NCI-H460 (cell line): ENCODE measurements around the gene HLA-DMB. TPM values are rescaled to one million over a fixed set of nuclear protein-coding genes. Genes with fewer than 3 reads are reported as not detected.
"Not testable (repeated sequence)": the region's sequence is repeated elsewhere in the genome, so short reads cannot be mapped to it uniquely, and the experiment has no call there.

Experiments used
- DNase-seq: peaks from one replicate; pipeline ENCODE4 v3.0.0-alpha.2; 2016; ENCODE audit warnings: low read depth; ENCODE audit errors: extremely low read depth
- total RNA-seq: library from RNA; depleted of rRNA; stranded (reverse); fragments of >200 nt; shearing (Covaris generic); gene quantifications from 2 replicates; pipeline ENCODE4 v1.2.3, GENCODE V29; 2014

The HLA-DMB gene
- total RNA-seq, 1 experiment from 2014 or later = not detected

DNA sequence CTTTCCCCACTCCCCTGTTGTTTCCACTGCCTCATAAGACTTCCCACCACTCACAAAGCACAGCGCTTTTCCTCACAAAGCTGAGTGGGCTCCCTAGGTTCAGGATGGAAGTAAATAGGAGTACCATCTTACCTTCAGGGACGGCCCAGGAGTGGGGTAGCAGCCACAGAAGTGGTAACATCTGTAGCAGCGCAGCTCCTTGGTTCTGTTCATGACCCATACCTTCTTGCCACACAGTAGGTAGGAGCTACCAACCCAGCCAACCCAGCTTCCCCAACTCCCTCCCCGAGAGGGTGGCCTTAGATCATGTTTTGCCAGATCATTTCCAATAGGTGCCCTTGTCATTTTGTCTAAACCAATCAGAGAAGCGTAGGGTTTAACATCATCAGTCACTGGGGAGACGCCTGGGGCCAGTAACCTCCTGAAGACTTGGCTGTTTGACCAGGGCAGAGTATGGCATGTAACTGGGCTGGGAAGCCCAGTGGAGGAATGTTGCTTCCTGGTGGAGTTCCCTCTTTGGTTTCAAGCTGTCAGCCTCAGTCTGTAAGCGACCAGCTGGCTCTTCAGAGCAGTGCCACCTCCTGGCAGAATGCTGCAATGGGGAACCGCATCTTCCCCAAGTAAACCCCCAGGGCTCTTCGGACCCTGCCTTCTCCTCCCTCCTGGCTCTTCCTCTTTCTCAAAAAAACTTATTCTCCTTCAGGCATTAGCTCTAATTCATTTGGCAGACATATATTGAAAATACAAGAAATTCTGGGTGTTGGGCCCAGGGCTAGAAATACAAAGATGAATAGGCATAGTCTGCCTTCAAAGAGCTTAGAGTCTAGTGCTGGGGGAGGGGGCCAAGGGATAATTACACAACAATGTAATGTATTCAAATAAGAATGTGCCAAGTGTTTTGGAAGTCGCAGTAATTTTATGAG is 12.2 kb upstream of the HLA-DMB start, which contains the start of gene HLA-DMA:
TSS of gene HLA-DMA (minus strand) at position 281 of the 923 bp plus-strand sequence. CDS start at position 220, 61 bp downstream.
- DNase-seq = peak; percentile 60

DNA sequence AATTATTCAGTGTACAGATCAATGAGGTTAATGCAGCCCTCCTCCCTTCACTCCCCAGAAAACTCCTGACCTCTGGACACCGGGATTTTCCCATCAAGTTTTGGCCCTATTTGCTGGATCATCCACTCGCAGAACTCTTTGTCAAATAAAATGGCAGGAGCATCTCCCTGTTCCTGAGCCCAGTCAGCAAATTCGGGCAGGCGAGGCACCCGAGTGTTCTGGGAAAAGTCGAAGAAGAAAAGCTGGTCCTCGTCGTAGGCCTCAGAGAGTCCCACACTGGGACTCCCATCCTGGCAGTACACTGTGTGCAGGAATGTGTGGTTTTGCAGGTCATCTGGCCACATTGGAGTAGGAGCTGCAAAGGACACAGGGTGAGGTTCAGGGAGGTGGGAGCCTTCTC is 9.6 kb upstream of the HLA-DMB start:
- no peak for DNase-seq

DNA sequence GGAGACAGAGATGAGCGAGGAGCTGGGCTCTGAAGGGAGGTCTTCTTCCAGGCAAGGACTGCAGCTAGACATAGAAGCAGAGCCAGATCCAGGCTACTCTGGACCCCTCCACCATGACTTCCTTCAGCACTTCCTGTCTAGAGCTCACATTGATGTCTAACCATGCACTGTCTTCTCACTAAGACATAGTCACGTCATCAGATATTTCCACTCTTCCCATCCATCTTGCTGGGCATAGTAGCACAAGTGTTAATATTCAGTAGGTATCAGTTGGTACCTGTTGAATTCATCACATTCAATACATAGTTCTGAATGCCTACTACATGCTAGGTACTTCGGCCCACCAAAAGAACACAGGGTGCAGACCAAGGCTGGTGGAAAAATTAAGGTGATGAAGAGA is 9.2 kb upstream of the HLA-DMB start:
- no peak for DNase-seq

DNA sequence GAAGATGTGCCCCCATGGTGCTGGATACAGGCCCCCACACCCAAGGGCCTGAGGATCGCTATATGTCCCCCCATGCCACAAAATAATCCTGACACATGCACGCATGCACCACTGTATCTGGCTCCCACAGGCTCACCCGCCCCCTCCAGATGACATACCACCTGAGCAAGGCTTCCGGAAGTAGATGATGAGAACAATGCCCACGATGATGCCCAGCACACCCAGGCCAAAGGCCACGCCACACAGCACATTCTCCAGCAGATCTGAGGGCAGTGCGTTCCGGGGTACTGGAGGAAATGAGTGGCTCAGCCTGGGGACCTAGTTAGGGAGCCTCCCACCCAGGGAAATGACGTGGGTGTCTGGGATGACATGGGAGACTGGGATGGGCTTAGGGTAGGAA is 8.3 kb upstream of the HLA-DMB start:
- DNase-seq = no peak

DNA sequence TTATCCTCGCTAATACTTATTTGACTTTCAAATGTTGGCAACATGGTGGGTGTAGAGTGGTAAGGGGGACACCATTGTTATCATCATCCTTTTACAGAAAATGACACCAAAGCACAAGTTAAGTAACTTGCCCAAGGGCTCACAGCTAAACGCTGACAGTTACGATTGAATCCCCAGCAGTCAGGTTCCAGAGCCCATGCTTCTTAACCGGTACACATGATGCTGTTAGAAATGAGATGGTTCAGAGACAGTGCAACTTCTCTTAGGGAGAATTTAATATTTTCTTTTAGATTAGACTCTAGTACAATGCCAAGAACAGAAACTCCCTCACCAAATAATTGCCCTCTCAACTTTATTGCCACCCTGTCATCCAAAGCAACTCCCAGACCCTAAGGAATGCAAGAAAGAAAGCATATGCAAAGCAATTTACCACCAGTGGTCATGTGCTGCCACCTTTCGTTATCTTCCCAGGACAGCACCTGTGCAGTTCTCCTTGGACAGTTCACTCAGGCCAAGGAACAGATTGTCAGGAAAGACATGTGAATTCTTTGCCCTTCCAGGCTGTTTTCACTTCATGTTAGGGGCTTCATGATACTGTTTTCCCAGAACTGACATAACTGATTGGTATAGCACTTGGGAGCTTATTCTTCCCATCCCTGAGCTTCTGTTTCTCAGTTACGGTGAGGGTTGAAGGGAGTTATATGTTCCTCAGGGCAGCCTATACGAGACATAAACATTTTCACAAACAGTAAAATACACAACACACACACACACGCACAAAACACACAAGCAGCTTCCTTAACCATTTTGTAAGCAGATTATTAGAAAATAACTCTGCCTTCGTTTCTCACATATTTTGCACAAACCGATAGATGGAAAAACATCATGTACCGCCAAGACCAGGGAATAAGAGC is 7.0 kb upstream of the HLA-DMB start:
- peak; percentile 47 for DNase-seq

DNA sequence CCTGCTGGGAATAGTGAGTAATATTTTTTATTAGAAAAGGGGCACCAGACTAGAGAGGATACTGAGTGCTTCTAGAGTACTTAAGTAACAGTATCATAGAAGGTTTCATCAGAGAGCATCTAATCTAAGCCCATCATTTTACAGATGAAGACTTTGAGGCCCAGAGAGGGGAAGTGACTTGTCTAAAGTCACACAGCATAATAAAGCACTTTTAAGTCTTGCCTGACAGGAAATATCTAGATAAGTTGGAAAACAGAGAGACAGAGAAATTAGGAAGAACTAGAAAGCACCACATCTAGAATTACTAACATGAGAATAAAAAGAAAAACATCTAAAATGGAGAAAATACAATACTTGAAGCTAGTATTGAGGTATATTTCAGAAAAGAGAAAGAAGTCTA is 6.1 kb upstream of the HLA-DMB start:
- no peak for DNase-seq

DNA sequence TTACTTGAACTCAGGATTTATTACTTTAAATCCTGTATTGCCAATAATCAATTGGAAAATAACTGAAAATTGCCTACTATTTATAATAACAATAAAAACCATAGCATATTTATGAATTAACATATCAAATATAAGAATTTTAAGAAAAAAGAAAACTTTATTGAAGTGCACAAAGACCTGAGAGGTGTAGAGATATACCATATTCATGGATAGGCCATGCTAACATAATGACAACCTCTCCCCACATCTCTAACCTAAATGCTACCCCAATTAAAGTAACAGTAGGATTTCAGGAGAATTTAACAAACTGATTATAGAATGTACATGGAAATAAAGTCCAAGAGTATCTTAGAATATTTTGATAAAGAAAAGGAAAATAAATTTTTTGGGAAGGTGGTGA is 5.1 kb upstream of the HLA-DMB start:
- no peak for DNase-seq

DNA sequence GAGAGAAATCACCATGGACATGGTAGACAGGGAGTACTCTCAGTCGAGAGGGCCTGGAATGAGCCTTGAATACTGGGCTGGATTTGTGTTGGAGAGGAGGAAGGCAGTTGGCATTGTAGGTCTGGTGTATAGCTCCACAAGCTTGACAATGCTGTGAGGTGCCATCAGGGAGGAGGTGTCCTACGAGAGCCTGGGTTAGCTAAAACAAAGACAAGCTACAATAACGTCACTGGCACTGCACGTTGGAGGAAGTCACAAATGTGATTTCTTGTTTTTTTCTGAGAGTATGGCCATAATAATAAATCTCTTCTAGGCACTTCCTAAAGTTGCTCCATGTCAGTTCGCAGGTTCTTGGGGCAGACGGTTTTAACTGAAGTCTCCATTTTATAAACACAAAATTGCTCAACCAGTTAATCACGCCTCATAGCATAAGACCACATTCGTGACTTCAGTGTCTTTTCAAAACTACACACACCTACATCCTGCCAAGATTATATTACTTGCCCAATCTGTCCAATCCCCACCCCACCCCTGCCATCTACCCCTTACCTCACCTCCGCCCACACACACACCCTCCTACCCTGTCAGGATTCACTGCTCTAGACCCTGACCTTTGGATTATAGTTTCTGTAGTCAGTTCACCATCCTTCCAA is 4.4 kb upstream of the HLA-DMB start:
- DNase-seq = no peak

DNA sequence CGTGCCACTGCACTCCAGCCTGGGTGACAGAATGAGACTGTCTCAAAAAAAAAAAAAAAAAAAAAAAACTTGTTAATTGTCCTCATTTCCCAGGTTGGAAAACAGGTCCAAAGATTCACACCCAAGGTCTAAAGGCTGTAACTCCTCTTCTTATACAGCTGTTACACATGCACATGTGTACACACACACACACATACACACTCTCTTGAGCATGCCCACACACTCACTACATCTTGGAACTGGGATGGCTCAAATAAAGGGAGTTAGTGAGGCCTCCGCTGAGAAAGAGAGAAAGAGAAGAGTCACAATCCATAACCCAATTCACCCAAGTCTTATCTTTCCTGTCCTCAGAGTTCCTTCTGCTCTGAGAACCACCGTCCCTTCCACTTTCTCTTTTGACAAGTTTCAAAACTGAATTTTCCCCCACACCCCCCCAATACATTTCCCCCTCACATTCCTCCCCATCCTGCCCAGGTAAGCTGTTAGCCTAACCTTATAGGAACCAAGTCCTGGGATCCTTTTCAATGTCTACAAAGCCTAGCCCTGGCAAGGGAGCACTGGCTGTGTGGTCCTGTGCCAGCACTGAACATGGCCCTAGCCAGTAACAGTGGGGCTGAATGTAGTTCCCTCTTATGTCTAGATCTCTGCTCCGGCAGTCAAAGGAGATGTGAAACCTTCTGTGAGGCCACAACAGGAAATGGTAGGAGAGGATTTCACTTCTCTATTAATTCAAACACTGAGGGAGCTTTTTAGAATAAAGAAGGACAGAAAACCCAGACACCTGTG is 3.2 kb upstream of the HLA-DMB start:
- DNase-seq = no peak

DNA sequence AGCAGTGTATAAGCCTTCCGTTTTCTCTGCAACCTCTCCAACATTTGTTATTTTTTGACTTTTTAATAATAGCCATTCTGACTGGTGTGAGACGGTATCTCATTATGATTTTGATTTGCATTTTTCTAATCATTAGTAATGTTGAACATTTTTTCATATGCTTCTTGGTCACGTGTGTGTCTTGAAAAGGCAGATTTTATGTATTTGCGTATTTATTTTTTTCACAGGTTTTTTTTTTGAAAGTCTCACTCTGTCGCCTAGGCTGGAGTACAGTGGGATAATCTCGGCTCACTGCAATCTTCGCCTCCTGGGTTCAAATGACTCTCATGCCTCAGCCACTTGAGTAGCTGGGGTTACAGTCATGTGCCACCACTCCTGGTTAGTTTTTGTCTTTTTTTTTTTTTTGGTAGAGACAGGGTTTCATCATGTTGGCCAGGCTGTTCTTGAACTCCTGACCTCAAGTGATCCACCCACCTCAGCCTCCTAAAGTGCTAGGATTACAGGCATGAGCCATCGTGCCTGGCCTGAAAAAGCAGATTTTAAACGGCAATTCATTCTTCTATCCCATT is 1.8 kb upstream of the HLA-DMB start:
- DNase-seq = not testable (repeated sequence)

DNA sequence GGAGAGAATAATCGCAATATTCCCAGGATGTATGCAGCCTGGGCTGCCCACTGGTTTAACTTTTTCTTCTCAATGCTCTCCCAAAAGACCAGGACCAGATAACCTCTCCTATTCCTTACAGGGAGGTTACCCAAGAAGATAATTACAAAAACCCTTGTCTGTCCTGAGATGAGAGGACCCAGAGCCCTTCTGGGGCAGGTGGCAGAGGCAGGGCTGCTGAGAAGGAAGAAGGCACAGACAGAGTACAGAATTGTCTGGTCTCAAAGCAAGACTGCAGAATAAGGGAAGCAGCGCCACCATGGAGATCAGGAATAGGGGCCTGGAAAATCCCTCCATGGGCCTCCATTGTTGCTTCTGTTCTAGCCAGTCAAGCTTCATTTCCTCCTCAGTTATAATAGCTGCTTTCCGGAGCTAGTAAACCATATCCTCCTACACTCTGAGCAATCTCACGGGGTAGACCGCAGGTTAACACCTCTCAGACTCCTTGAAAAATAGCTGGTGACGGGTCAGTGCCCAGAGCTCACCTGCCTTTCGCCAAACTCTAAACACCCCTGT is 463 bp upstream of the HLA-DMB start:
- no peak for DNase-seq

DNA sequence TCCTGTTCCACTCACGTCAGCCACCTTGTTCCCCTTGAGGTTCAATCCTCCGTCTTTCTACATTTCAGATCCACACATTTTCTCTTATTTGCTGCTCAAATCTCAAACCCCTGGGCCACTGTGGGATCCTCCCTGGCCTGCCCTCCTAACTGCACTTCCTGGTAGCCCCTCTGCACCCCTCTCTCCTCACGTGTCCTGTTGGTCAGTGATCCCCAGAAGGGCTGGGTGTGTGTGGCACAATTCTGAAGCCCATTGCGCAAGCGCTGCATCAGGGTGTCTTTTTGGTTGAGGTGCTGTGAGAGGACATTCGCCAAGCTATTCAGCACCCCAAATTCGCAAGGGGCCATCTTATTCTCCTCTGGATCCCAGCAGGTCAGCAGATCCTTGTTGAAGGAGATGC is 2.3 kb downstream of the HLA-DMB start:
- DNase-seq = no peak

DNA sequence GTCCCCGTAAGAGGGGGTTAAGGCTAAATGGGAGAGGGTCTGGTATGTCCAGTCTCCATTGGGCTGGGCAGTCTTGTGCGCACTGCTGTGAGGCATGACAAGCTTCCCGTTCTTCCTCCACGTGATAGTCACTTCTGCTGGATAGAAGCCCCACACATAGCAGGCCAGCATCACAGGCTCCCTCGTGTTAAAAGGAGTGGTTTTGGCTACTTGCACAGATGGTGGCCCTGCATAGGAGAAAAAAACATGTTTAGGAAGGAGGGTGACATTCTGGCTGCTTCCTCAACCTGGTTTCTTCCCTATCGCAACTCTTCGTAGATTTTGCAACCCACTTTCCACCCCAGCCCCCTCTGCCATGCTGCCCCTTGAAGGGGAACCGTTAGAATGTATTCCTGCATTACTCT is 3.6 kb downstream of the HLA-DMB start:
- no peak for DNase-seq

DNA sequence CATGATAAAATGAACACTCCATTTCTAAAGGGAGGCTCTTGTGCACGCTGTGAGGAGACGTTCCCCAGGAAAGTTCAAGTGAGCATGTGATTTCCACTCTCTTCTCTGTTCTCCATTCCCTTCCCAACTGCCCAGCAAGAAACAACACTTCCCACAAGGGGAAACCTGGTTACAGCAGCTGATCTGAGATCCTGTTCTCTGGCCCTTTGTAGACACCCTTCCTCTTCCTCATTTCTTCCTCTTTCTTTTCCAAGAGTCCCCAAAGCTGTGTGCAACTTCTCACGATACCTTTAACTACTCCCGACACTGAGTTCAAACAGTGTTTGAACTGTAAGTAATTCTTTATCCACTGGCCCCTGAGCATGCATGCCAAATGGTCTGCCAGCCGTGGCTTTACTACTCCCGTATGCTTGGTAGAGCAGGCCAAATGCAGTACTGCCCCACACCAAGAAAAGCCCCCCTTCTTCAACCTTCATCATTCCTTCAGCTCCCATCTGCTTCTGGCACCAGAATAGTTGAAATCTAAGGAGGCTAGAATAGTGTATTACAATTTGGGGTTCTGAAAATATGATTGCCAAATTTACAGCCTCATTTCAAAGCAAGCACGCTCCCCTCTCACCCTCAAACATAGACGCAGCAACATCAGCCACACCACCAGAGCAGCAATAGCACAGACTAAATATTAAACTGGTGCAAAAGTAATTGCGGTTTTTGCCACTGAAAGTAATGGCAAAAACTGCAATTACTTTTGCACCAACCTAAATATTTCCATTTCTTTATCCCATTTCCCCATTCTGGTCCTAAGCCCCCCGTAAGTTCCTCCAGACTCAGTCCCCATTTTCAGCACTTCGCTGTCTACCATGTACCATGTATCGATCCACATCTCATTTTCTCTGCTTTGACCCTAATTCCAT is 4.3 kb downstream of the HLA-DMB start:
- DNase-seq = no peak

DNA sequence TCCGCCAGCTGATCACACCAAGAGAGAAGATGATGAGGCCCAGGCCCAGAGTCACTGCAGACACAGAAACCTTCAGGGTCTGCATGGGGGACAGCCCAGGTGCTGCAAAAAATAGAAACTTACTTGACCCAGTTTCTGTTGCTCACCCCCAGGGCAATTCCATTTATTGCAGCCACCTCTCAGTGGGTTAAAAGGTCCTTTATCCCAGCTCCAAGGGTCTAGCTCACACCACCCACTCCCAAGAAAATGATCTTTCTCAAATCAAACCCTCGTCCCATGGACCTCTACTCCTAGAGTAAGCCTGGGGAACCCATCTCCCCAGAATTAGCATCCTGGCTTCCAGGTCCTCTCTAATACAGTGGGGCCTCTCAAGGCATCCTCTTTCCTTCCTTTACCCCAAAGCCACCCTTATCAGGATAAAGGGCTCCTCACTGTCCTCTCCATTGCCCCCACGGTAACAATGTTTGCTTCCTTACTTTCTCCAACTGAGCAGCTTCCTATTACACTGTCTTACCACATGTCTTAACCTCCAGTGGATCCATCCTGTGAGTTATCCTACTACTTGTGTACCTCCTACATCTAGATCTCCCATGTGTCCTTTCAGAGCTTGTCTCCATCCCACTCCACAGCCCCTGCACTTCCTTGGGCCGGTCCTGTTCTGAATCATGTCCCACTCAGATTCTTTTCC is 5.1 kb downstream of the HLA-DMB start:
- DNase-seq = no peak

DNA sequence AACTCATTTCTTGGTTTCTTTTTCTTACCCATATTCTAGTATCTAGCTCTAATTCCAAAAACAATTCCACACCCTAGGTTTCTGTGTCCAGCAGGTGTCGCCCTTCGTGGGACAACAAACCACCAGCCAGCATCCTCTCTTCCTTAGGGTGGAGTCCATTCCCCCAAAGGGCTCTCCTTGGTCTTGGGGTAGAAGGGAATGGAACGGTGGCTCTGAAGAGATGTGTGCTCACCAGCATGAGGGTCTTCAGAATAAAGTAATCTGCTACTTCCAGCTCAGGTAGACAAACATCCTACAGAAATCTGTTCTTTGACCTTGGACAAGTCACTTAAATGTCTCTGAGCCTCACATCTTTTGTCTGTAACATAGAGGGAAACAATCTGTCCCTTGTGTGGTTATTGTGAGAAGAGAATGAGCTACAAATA is 7.2 kb downstream of the HLA-DMB start:
- peak; percentile 58 for DNase-seq

DNA sequence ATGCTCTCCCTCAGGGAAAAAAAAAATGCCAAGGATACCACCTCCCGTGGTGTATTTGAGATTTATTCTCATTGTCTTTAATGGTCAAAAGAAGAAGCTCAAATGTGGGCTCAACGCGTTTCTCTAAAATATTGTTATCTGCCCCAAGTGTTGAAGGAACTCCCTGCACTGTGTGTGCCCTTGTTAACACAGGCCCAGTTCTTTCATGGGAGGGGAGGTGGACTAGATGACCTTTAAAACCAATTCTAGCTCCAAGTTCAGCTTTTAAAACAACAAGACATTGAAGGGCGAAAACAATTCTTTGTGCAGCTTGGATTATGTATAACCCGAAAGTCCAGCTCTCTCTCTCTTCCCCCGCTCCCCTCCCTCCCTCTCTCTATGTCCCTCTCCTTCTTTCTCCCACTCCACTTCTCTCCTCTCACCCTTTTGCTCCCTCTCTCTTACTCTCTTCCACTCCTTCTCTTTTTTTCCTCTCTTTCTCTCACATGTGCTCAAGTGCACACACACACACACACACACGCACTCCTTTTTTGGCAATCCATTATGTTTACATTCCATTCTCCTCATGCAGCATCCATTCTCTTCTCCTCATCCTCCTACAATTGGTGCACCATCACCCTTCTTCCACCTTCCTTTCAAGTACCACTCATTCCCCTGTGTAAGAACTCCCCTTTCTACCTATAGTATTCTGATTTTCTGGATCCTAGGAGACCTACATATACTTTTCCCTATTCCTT is 8.5 kb downstream of the HLA-DMB start:
- DNase-seq = no peak
